A549 (cell line): Measurements from ENCODE around the gene MAP3K20.

Experiments used
- CHD2 ChIP-seq: fragments of 150-350 bp; IDR thresholded peaks from 2 replicates; pipeline ENCODE4 v1.6.1; 2014; ENCODE audit warnings: low read length; ENCODE audit not compliant: partially characterized antibody
- CTCF ChIP-seq: fragments of >200 bp; sonication (Bioruptor Twin); formaldehyde crosslinking; IDR thresholded peaks from 3 replicates; pipeline ENCODE4 v1.5.1; 2016
- FOSB ChIP-seq: fragments of 250-450 bp; sonication (Bioruptor Pico); IDR thresholded peaks from 2 replicates; pipeline ENCODE4 v1.5.0; 2020; ENCODE audit warnings: mild to moderate bottlenecking, moderate library complexity
- HOXB5 ChIP-seq: fragments of 250-450 bp; sonication (Bioruptor Pico); IDR thresholded peaks from 2 replicates; pipeline ENCODE4 v1.5.0; 2020; ENCODE audit warnings: mild to moderate bottlenecking, moderate library complexity
- MAFK ChIP-seq: fragments of 450-650 bp; IDR thresholded peaks from 2 replicates; pipeline ENCODE4 v1.6.1; 2014; ENCODE audit not compliant: partially characterized antibody
- MAZ ChIP-seq: fragments of 150-350 bp; IDR thresholded peaks from 2 replicates; pipeline ENCODE4 v1.6.1; 2014; ENCODE audit warnings: antibody characterized with exemption, low read depth, low read length, borderline replicate concordance
- POLR2A ChIP-seq: IDR thresholded peaks from 2 replicates; pipeline ENCODE4 v1.6.1; 2012; ENCODE audit warnings: mild to moderate bottlenecking, low read length
- RCOR1 ChIP-seq: fragments of 150-350 bp; IDR thresholded peaks from 2 replicates; pipeline ENCODE4 v1.6.1; 2014; ENCODE audit warnings: antibody characterized with exemption, low read length, low read depth

- TF ChIP-seq MAZ = no peak
- TF ChIP-seq CTCF = no peak
- TF ChIP-seq HOXB5 (CRISPR knock-in tag) = no peak
- TF ChIP-seq FOSB (CRISPR knock-in tag) = no peak
- no peak for TF ChIP-seq RCOR1
- TF ChIP-seq MAFK = no peak
- TF ChIP-seq POLR2A = no peak
- TF ChIP-seq CHD2 = no peak
Observed at GRCh38 chr2:173217116-173217840, 141.6 kb downstream of the MAP3K20 start.
